ENCODE measurements around the gene GMFB. TPM values are rescaled to one million over a fixed set of nuclear protein-coding genes. Genes with fewer than 3 reads are reported as not detected.
A peak's percentile ranks its signal among the peaks of the same experiment; 100 is the strongest.

Gene GMFB
- total RNA-seq, 1 donor from 2014 or later: 56.1 TPM

DNA sequence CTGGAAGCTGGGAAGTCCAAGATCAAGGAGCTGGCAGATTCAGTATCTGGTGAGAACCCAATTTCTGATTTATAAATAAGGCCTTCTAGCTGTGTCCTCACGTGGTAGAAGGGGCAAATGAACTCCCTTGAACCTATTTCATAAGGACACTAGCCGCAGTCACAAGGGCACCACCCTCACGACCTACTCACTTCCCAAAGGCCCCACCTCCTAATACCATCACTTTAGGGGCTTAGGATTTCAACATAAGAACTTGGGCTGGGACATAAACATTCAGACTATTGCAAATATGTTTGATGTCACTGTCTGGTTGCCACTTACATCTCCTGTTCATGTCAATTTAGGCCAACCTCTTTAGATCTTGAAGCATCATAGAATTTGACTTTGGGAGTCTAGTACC lies 36.8 kb downstream of the GMFB start:
- TF ChIP-seq, protein P1, sequence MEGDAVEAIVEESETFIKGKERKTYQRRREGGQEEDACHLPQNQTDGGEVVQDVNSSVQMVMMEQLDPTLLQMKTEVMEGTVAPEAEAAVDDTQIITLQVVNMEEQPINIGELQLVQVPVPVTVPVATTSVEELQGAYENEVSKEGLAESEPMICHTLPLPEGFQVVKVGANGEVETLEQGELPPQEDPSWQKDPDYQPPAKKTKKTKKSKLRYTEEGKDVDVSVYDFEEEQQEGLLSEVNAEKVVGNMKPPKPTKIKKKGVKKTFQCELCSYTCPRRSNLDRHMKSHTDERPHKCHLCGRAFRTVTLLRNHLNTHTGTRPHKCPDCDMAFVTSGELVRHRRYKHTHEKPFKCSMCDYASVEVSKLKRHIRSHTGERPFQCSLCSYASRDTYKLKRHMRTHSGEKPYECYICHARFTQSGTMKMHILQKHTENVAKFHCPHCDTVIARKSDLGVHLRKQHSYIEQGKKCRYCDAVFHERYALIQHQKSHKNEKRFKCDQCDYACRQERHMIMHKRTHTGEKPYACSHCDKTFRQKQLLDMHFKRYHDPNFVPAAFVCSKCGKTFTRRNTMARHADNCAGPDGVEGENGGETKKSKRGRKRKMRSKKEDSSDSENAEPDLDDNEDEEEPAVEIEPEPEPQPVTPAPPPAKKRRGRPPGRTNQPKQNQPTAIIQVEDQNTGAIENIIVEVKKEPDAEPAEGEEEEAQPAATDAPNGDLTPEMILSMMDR (IDR thresholded peaks at IDR 0.05; ENCODE audit: unreplicated experiment): no peak
- Mint-ChIP-seq H3K27ac (no peak overlapping the region), H3K27me3 (ENCODE audit: low read depth) (peaks cover 5% of the 10 kb centered on the region), H3K4me3 (no peak overlapping the region), H3K36me3 (no peaks in the 10 kb centered on the region), H3K9me3 (no peaks in the 10 kb centered on the region), H3K4me1 (peaks cover 6% of the 10 kb centered on the region)
- no peak for DNase-seq (ENCODE audit: low spot score in 2 of 2, unreplicated experiment in 2 of 2)

DNA sequence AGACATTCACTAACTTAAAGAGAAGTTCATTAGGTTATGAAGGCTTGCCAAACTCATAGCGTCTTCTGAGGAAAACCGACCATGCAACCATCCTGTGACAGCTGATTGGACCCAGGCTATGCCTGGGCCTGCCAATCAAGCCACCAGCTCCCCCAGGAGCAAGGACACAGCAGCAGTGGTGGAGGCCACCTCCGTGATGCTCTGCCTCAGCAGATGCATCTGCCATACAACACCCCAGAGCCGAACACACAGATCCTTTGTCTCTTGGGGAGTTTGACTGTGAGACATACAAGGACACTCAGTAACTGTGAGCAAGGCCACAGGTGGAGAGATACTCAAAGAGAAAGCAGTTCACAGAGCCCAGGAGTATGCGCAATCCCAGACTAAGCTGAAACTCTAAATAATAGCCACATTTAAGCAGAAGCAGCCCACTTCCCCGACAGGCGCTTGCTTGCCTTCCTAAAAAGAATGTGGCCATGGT lies 37.6 kb downstream of the GMFB start:
- Mint-ChIP-seq H3K27me3 (ENCODE audit: low read depth) (peaks cover 5% of the 10 kb centered on the region), H3K27ac (no peak overlapping the region), H3K36me3 (no peaks in the 10 kb centered on the region), H3K4me3 (no peak overlapping the region), H3K4me1 (peaks cover 13% of the 10 kb centered on the region), H3K9me3 (no peaks in the 10 kb centered on the region)
- TF ChIP-seq, protein P1 (IDR thresholded peaks at IDR 0.05; ENCODE audit: unreplicated experiment): no peak
- DNase-seq (ENCODE audit: low spot score in 2 of 2, unreplicated experiment in 2 of 2): no peak

DNA sequence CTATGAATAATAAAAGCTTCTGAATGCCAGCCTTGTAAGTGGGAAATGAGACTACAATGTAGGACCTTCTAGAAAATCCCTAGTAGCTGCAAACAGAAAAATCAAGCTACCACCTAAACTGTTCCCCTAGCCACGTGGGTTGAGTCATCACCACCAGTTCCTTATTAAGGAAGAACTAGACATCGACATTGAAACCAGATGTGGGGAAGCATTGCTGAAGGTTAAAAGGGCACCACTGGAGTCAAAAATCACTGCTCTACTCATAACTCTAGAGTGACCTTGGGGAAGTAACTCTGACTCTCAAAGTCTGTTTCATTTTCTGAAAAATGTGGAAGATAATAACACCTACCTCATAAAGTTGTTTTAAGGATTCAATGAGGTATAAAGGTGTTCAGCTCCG lies 38.2 kb downstream of the GMFB start:
- peaks cover 5% of the 10 kb centered on the region for H3K27me3 Mint-ChIP-seq (ENCODE audit: low read depth)
- no peaks in the 10 kb centered on the region for H3K9me3 Mint-ChIP-seq
- no peak for DNase-seq (ENCODE audit: low spot score in 2 of 2, unreplicated experiment in 2 of 2)
- H3K4me3 Mint-ChIP-seq: no peak overlapping the region
- TF ChIP-seq, protein P1 (IDR thresholded peaks at IDR 0.05; ENCODE audit: unreplicated experiment): no peak
- no peaks in the 10 kb centered on the region for H3K36me3 Mint-ChIP-seq
- H3K4me1 Mint-ChIP-seq: peaks cover 19% of the 10 kb centered on the region
- H3K27ac Mint-ChIP-seq: no peak overlapping the region

DNA sequence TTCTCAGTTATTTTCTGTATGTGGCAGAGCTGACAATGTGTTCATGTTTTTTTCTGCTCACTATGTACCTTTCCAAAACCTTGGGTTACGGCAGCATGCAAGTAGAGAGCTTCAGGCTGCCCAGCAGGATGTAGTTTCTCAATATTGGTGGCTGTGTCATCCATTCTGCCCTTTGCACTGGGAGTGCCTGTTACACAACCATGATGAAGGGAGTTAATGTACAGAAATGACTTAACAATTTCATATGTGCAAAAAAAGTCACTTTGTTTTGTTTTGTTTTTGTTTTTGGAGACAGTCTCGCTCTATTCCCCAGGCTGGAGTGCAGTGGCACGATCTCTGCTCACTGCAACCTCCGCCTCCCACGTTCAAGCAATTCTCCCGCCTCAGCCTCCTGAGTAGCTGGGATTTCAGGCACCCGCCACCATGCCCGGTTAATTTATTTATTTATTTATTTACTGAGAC lies 41.5 kb downstream of the GMFB start:
- Mint-ChIP-seq H3K36me3 (no peaks in the 10 kb centered on the region), H3K4me1 (peaks cover 33% of the 10 kb centered on the region), H3K4me3 (no peak overlapping the region), H3K27ac (no peak overlapping the region), H3K9me3 (no peaks in the 10 kb centered on the region), H3K27me3 (ENCODE audit: low read depth) (peaks cover 5% of the 10 kb centered on the region)
- no peak for DNase-seq (ENCODE audit: low spot score in 2 of 2, unreplicated experiment in 2 of 2)
- TF ChIP-seq, protein P1 (IDR thresholded peaks at IDR 0.05; ENCODE audit: unreplicated experiment): no peak

DNA sequence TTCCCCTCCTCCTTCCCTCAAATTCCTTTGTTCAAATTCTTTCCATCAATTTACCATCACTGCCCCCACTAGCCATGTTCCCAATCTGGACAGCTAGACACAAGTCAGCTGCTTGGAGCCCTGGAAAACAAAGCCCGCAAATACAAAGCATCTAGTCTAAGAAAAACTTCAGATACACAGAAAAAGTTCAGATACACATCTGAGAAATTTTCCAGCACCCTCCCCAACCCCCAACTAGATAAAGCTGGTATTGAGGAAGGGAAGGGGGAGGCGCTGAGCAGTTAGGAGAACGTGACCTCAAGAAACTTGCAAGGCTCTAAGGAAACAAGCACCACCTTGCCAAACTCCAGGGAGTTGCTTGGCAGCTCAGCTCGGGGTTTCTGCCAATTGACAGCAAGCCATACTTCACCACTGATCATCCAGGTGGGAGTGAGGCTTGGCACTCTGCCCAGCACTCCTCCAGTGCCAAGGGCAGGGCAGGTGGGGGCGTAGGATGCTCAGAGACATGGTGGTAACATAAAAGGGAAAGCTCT lies 42.6 kb downstream of the GMFB start:
- Mint-ChIP-seq H3K4me3 (no peak overlapping the region), H3K27ac (peak overlapping the region; percentile 94)
- peak; percentile 36 to 56 for DNase-seq (ENCODE audit: low spot score in 2 of 2, unreplicated experiment in 2 of 2)

More for the DNA sequence above, 42.6 kb downstream of the GMFB start:
- peaks cover 40% of the 10 kb centered on the region for H3K4me1 Mint-ChIP-seq
- H3K9me3 Mint-ChIP-seq: no peaks in the 10 kb centered on the region
- H3K36me3 Mint-ChIP-seq: no peaks in the 10 kb centered on the region
- TF ChIP-seq, protein P1 (IDR thresholded peaks at IDR 0.05; ENCODE audit: unreplicated experiment): no peak
- H3K27me3 Mint-ChIP-seq (ENCODE audit: low read depth): peaks cover 5% of the 10 kb centered on the region
